ENCODE results near the gene GUCY2D.

The GUCY2D gene

GRCh38 chr17:7992516-7992915 is 9.9 kb upstream of the GUCY2D start:
- no peak for DNase-seq (ENCODE audit: low read depth)

- DNase-seq (ENCODE audit: low read depth): no peak
Observed at GRCh38 chr17:7992924-7993323, 9.5 kb upstream of the GUCY2D start.

- no peak for DNase-seq (ENCODE audit: low read depth)
Observed at GRCh38 chr17:7993972-7994589, 8.3 kb upstream of the GUCY2D start.

GRCh38 chr17:7995724-7996123 is 6.7 kb upstream of the GUCY2D start:
- no peak for DNase-seq (ENCODE audit: low read depth)

GRCh38 chr17:7997186-7997585 is 5.2 kb upstream of the GUCY2D start:
- peak; percentile 12 for DNase-seq (ENCODE audit: low read depth)

- DNase-seq (ENCODE audit: low read depth): no peak
Observed at GRCh38 chr17:8002721-8003593, 542 bp downstream of the GUCY2D start.

- no peak for DNase-seq (ENCODE audit: low read depth)
Observed at GRCh38 chr17:8003594-8004181, 1.3 kb downstream of the GUCY2D start.

- no peak for DNase-seq (ENCODE audit: low read depth)
Observed at GRCh38 chr17:8004899-8005298, 2.5 kb downstream of the GUCY2D start.

- no peak for DNase-seq (ENCODE audit: low read depth)
Observed at GRCh38 chr17:8005357-8005756, 2.9 kb downstream of the GUCY2D start.

GRCh38 chr17:8005967-8006730 is 3.7 kb downstream of the GUCY2D start:
- no peak for DNase-seq (ENCODE audit: low read depth)

GRCh38 chr17:8006836-8007680 is 4.6 kb downstream of the GUCY2D start:
- DNase-seq (ENCODE audit: low read depth): no peak

GRCh38 chr17:8007836-8008235 is 5.4 kb downstream of the GUCY2D start:
- no peak for DNase-seq (ENCODE audit: low read depth)

- no peak for DNase-seq (ENCODE audit: low read depth)
Observed at GRCh38 chr17:8012045-8012580, 9.7 kb downstream of the GUCY2D start.

- DNase-seq (ENCODE audit: low read depth): no peak
Observed at GRCh38 chr17:8012996-8013640, 10.7 kb downstream of the GUCY2D start.

GRCh38 chr17:8013731-8014557 is 11.5 kb downstream of the GUCY2D start:
- no peak for DNase-seq (ENCODE audit: low read depth)

GRCh38 chr17:8014558-8014850 is 12.1 kb downstream of the GUCY2D start:
- no peak for DNase-seq (ENCODE audit: low read depth)

- DNase-seq (ENCODE audit: low read depth): no peak
Observed at GRCh38 chr17:8015236-8015956, 13.0 kb downstream of the GUCY2D start.

- no peak for DNase-seq (ENCODE audit: low read depth)
Observed at GRCh38 chr17:8015957-8016631, 13.7 kb downstream of the GUCY2D start.

Measured in activated gamma-delta T cell treated with anti-CD3 and anti-CD28 coated beads, Interleukin-2, amount 50 U/mL, for 16 hours (primary cell).